ENCODE results near the gene SYF2.

DNA sequence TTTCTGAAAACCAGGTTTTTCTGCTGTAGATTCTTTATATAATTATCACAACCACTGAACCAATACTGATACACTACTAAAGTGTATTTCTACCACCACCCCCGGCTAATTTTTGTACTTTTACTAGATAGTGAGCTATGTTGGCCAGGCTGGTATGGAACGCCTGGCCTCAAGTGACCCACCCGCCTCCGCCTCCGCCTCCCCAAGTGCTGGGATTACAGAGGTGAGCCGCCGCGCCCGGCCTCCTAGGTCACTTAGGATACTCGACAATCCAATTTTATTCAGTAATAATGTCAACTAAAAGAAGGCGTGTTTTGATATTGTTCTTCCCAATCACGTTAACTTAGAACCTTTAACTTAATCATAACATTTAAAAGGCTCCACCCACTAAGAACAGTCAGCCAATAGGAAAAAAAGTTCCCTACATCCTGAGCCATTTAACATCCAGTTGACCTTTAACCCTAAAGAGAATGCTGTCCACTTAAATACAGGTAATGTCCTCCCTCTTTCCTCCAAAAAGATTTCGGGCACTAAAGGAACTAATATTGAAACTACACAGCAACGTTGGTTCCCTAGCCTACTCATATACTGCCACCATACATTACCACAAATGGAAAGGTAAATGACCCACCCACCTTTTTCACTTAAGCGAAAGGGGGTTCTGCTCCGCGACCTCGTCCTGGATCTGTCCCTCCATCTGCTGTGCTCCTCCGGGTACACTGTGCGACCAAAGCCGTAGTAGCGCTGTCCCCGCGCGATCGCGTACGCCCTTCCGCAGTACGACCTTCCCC is 13.7 kb upstream of the SYF2 start:
- TF ChIP-seq, protein P1, sequence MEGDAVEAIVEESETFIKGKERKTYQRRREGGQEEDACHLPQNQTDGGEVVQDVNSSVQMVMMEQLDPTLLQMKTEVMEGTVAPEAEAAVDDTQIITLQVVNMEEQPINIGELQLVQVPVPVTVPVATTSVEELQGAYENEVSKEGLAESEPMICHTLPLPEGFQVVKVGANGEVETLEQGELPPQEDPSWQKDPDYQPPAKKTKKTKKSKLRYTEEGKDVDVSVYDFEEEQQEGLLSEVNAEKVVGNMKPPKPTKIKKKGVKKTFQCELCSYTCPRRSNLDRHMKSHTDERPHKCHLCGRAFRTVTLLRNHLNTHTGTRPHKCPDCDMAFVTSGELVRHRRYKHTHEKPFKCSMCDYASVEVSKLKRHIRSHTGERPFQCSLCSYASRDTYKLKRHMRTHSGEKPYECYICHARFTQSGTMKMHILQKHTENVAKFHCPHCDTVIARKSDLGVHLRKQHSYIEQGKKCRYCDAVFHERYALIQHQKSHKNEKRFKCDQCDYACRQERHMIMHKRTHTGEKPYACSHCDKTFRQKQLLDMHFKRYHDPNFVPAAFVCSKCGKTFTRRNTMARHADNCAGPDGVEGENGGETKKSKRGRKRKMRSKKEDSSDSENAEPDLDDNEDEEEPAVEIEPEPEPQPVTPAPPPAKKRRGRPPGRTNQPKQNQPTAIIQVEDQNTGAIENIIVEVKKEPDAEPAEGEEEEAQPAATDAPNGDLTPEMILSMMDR (conservative IDR thresholded peaks at IDR 0.05 in 1 of 2, IDR thresholded peaks at IDR 0.05 in 1 of 2; ENCODE audit: low read depth in 1 of 2, low read length in 2 of 2), result no peak
- no peak for TF ChIP-seq EZH2 (IDR thresholded peaks at IDR 0.05; ENCODE audit: low read length, missing control alignments)
